H1 (cell line): ENCODE data around the gene POGLUT2. TPM values are rescaled to one million over a fixed set of nuclear protein-coding genes. Genes with fewer than 3 reads are reported as not detected.

Experiments
- CHD2 ChIP-seq: IDR thresholded peaks from 2 replicates; pipeline ENCODE4 v1.6.1; 2012; ENCODE audit warnings: low read length, improper control_type of control experiment
- CTBP2 ChIP-seq: IDR thresholded peaks from 2 replicates; pipeline ENCODE4 v1.7.0; 2011; ENCODE audit warnings: borderline replicate concordance, mild to moderate bottlenecking, moderate library complexity, mixed read lengths, low read length; ENCODE audit not compliant: insufficient read depth, insufficient read length
- polyA plus RNA-seq, 7 experiments: library from polyadenylated mRNA; depleted of rRNA in 3 of 7; stranded (reverse) in 5 of 7; unstranded in 2 of 7; fragments of >200 nt in 5 of 7; fragments of 200-250 nt in 2 of 7; gene quantifications; 1 replicate in 5 of 7; 2 replicates in 1 of 7; 4 replicates in 1 of 7; pipeline versions ENCODE4 v1.2.1 to v1.2.3, GENCODE V29; 2011 to 2013; ENCODE audit warnings: missing spikeins in 2 of 7, mixed read lengths in 2 of 7
- total RNA-seq: library from RNA; stranded (reverse); fragmentation: NEBNext Ultra II Directional; extraction: Animal tissue kit (Norgen Biotek cat#: 25700); gene quantifications from 2 replicates; pipeline ENCODE4 v1.2.1, GENCODE V29; 2021
- TF ChIP-seq, protein P1 (sequence below): fragments of 300-600 bp; sonication (generic); IDR thresholded peaks from 2 replicates; pipeline ENCODE4 v1.7.1; 2012; ENCODE audit warnings: low read length, moderate library complexity, mild to moderate bottlenecking, inconsistent platforms; ENCODE audit not compliant: insufficient replicate concordance

Gene POGLUT2
- total and polyA plus RNA-seq, 2 of the 8 experiments (the other 6 are each of a cell fraction or from before 2014, with no cell fraction given), result 9.9 to 22.3 TPM

DNA sequence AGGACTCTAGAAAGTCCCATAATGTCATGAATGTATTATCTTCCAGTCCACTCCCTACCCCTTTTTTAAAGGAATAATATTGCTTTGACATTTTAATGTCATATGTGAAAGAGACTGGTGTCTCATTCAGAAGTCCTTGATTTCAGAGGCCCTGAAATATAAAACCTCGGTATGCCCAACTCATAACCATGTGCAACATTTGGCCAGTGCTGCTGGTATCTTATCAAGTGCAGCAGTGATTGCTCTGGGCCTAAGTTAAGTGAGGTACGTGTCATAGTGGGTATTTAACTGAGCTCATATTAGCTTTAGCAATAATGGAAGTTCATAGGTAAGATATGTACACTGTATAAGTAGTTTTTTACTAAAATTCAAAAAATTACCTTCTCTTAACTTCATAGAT is 39.9 kb downstream of the POGLUT2 start (continued):
- TF ChIP-seq, protein P1, sequence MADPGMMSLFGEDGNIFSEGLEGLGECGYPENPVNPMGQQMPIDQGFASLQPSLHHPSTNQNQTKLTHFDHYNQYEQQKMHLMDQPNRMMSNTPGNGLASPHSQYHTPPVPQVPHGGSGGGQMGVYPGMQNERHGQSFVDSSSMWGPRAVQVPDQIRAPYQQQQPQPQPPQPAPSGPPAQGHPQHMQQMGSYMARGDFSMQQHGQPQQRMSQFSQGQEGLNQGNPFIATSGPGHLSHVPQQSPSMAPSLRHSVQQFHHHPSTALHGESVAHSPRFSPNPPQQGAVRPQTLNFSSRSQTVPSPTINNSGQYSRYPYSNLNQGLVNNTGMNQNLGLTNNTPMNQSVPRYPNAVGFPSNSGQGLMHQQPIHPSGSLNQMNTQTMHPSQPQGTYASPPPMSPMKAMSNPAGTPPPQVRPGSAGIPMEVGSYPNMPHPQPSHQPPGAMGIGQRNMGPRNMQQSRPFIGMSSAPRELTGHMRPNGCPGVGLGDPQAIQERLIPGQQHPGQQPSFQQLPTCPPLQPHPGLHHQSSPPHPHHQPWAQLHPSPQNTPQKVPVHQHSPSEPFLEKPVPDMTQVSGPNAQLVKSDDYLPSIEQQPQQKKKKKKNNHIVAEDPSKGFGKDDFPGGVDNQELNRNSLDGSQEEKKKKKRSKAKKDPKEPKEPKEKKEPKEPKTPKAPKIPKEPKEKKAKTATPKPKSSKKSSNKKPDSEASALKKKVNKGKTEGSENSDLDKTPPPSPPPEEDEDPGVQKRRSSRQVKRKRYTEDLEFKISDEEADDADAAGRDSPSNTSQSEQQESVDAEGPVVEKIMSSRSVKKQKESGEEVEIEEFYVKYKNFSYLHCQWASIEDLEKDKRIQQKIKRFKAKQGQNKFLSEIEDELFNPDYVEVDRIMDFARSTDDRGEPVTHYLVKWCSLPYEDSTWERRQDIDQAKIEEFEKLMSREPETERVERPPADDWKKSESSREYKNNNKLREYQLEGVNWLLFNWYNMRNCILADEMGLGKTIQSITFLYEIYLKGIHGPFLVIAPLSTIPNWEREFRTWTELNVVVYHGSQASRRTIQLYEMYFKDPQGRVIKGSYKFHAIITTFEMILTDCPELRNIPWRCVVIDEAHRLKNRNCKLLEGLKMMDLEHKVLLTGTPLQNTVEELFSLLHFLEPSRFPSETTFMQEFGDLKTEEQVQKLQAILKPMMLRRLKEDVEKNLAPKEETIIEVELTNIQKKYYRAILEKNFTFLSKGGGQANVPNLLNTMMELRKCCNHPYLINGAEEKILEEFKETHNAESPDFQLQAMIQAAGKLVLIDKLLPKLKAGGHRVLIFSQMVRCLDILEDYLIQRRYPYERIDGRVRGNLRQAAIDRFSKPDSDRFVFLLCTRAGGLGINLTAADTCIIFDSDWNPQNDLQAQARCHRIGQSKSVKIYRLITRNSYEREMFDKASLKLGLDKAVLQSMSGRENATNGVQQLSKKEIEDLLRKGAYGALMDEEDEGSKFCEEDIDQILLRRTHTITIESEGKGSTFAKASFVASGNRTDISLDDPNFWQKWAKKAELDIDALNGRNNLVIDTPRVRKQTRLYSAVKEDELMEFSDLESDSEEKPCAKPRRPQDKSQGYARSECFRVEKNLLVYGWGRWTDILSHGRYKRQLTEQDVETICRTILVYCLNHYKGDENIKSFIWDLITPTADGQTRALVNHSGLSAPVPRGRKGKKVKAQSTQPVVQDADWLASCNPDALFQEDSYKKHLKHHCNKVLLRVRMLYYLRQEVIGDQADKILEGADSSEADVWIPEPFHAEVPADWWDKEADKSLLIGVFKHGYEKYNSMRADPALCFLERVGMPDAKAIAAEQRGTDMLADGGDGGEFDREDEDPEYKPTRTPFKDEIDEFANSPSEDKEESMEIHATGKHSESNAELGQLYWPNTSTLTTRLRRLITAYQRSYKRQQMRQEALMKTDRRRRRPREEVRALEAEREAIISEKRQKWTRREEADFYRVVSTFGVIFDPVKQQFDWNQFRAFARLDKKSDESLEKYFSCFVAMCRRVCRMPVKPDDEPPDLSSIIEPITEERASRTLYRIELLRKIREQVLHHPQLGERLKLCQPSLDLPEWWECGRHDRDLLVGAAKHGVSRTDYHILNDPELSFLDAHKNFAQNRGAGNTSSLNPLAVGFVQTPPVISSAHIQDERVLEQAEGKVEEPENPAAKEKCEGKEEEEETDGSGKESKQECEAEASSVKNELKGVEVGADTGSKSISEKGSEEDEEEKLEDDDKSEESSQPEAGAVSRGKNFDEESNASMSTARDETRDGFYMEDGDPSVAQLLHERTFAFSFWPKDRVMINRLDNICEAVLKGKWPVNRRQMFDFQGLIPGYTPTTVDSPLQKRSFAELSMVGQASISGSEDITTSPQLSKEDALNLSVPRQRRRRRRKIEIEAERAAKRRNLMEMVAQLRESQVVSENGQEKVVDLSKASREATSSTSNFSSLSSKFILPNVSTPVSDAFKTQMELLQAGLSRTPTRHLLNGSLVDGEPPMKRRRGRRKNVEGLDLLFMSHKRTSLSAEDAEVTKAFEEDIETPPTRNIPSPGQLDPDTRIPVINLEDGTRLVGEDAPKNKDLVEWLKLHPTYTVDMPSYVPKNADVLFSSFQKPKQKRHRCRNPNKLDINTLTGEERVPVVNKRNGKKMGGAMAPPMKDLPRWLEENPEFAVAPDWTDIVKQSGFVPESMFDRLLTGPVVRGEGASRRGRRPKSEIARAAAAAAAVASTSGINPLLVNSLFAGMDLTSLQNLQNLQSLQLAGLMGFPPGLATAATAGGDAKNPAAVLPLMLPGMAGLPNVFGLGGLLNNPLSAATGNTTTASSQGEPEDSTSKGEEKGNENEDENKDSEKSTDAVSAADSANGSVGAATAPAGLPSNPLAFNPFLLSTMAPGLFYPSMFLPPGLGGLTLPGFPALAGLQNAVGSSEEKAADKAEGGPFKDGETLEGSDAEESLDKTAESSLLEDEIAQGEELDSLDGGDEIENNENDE, result no peak
- TF ChIP-seq CTBP2 (no peak), CHD2 (no peak)
